Hippocampal formation (tissue), 2 donors: ENCODE data around the gene TMPRSS9.
"Not testable (repeated sequence)": the region's sequence is repeated elsewhere in the genome, so short reads cannot be mapped to it uniquely, and the experiment has no call there.

Experiments used
- DNase-seq, 2 donors: peaks; one replicate each; lab custom pipeline; 2025; lab: John Stamatoyannopoulos, UW

Gene TMPRSS9

DNA sequence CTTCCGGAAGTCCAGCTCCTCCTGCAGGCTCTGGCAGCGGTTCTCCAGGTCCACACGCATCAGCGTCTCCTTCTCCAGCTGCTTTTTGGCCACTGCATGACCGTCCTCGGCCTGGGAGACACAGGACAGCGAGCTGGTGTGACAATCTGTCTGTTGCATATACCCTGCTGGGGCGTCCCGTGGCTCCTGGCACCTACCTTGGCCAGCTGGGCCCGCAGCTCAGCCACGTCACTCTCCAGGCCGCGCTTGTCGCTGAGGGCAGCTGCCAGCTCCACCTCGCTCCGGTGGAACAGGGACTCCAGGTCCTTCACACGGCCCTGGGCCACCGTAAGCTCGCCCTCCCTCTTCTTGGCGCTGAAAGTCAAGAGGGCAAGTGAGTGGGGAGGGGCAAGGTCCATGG is 78.1 kb downstream of the TMPRSS9 start:
- no peak for DNase-seq

DNA sequence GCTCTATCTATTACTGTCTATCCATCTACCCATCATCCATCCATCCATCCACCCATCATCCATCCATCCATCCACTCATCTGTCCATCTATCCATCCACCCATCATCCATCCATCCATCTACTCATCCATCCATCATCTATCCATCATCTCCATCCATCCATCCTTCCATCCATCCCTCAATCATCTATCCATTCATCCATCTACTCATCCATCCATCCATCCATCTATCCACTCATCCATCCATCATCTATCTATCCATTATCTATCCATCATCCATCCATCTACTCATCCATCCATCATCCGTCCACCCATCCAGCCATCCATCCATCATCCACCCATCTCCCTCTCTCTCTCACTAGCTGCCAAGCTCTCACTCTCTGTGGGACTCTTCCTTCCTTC is 80.5 kb downstream of the TMPRSS9 start:
- DNase-seq = no peak

DNA sequence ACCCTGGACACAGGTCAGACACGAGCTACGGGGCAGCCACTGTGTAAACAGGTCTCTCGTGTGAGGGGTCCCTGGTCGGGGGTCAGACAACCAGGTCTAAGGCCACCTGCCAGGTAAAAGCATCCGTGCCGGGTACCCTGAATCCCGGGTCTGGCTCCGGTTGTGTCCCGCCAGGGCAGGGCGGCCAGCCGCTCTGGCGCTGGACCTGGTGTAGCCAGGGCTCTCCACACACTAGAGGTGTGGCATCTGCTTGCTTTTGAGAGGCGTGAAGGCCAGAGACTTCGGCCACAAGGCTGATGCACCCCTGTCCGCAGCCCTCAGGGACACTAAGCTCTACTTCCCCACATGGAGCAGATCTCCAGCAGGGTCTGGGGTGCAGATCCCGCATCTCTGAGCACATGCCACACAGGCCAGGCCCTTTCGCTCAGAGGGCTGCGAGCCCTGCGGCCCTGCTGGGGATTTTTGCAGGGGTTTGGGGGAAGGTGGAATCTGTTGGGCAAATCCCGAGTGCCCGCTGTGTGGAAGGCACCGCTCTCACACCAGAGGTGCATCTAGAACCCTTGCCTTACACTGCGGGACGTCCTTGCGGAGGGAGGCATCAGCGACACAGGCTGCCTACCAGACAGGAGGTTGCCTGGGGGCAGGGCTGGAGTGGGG is 81.2 kb downstream of the TMPRSS9 start:
- DNase-seq = no peak

DNA sequence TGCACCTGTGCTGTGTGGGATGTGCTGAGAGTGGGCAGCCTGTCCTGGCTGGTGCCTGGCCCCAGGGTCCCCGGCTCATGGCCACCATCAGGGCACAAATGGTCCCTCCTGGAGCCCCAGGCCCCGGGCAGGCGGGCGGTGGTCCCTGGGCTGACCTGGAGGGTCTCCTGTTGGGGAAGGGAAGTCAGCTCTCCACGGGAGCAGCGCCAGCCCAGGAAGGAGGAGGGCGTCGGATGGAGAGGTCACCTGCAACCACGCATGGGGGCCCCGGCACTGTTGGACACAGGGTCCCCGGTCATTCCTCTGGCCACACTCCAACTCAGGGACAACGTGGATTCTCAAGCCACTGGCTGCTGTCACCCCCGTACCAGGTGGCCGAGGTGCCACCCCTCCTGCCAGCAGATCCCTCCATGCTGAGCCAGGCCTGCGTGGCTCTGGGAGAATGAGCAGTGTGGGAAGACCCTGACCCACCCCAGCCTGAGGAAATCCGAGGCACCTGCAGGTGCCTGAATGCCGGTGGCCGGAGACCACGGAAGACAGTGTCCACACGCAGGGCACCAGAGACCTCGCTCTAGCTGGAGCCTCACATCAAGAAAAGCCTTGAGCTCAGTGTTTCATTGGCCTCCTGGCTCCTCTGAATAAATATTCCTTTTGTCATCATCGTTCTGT is 83.2 kb downstream of the TMPRSS9 start:
- no peak for DNase-seq

DNA sequence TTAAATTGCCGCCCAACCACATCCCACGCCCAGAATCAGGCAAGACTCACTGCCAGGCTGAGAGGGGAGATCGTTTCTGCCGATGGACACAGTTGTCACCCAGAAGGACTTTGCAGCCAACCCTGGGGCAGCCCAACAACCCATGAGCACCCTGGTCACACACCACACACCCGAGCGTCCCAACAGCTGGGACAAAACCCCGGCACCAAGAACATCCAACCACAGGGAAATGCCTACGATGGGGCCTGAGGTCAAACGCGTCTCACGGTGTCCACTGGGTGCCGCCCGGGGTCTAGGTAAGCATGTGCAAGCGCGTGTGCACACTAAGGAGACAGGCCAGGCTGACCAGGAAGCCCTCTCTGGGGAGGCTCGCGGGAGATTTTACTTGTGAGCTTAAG is 83.7 kb downstream of the TMPRSS9 start:
- no peak for DNase-seq

DNA sequence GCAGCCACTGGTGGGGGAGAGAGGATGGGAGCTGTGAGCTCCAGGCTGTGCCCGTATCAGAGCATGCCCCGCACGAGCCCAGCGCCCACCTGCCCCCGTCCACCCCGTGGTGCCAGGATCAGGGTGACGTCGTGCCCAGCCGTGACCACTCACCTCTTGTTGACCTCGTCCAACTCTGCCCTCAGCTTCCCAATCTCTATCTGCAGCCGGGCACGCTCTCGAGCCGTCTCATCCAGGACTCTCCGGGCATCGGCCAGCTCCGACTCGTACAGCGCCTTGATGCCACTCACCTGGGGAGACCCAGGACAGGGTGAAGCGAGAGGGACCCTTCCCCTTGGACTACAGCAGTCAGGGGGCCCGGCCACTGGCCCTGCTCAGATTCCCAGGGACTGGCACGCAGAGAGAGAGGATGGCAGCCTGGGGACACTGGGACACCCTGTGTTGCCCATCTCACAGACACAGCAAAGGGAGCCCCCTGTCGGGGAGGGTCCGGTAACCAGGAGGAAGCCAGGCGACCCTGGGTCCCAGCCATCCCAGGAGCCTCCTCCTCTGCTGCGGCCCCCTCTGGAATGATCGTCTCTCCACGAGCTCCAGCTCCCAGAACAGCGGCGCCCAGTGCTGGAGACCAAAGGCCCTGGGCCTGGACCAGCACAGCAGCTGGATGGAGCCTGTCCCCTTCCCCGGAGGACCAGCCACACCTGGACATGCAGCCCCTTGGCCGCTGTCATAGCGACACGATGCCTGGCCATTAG is 84.4 kb downstream of the TMPRSS9 start:
- DNase-seq = no peak

DNA sequence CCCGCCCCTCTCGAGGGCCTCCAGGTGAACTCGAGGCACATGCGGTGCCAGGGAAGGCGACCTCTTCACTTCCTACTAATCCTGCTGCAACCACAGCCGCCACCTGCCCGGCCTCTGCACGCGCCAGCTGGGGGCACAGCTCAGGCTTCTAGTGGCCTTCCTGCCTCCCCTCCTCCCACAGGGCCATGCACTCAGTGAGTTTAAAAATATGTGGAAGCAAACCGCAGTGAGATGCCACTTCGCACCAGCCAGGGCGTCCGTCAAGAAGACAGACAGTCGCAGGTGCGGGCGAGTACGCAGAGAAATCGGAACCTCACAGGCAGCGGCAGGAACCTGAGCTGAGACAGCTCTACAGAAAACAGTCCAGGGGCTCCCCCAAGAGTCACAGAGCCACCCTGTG is 86.3 kb downstream of the TMPRSS9 start:
- no peak for DNase-seq

DNA sequence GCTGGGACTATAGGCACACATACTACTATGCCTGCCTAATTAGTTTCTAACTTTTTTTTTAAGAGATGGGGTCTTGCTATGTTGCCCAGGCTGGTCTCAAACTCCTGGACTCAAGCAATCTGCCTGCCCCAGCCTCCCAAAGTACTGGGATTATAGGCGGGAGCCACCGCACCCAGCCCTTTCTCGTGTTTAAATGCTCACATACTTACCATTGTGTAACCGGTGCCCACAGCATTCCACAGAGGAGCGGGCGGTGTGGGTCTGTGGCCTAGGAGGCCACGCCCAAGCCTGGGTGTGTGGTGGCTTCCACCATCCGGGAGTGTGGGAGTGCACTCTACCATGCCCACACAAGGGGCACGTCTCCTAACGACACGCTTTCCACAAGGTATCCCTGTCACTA is 89.0 kb downstream of the TMPRSS9 start:
- DNase-seq = no peak

DNA sequence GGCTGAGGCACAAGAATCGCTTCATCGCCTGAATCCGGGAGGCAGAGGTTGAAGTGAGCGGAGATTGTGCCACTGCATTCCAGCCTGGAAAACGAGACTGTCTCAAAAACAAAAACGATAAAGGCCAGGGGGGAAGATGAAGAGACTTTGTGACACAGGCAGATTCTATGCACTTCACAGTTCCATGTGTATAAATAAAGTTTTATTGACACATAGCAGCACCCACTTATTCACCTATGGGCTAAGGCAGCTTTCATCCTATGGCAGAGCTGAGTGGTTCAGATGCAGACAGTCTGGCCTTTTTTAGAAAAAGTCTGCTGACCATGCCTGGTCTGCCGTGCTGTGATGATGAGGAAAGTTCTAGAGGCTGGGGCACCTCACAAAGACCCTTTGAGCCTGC is 91.1 kb downstream of the TMPRSS9 start:
- no peak for DNase-seq

DNA sequence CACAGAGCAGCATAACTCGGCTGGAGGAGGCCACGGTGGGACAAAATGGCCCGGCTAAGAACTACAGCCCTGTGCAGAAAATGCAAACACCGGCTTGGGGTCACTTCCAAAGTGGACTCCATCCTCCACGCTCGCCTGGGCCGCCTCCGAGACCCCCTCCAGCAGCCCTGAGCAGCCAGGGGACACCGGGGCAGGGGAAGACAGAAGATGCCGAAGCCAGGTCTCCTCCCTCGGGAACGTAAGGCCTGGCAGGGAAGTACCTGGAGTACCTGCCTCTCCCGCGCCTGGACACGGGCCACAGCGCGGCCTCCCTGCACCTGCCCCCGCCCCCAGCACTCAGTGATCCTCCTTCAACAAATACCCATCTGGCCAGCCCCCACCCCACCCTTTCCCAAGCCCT is 91.7 kb downstream of the TMPRSS9 start:
- DNase-seq = no peak

DNA sequence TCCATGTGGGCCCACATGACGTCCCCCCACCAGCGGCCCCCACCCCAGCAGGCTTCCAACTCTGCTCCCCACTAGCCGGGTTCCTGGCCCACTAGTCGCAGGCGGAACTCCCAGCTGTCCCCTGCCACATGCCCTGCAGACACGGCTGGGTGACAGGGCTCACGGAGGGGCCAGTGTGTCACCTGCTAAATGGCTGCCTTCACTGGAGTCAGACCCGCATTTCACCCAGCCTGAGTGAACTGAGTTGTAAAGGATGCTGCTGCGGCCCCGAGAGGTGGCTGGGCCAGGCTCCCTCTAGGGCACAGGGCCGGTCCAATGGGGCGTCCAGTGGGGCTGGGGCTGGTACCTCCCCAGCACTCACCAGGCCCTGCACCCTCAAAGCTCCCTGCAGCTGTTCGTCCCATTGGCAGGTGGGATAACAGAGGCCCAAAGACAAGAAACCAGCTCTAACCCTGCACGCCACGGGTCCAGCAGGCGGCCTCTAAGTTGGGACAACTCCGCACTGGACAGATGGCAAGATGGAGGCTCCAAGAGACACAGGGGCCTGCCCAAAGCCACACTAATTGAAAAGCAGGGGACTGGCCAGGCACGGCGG is 93.5 kb downstream of the TMPRSS9 start:
- DNase-seq = no peak

DNA sequence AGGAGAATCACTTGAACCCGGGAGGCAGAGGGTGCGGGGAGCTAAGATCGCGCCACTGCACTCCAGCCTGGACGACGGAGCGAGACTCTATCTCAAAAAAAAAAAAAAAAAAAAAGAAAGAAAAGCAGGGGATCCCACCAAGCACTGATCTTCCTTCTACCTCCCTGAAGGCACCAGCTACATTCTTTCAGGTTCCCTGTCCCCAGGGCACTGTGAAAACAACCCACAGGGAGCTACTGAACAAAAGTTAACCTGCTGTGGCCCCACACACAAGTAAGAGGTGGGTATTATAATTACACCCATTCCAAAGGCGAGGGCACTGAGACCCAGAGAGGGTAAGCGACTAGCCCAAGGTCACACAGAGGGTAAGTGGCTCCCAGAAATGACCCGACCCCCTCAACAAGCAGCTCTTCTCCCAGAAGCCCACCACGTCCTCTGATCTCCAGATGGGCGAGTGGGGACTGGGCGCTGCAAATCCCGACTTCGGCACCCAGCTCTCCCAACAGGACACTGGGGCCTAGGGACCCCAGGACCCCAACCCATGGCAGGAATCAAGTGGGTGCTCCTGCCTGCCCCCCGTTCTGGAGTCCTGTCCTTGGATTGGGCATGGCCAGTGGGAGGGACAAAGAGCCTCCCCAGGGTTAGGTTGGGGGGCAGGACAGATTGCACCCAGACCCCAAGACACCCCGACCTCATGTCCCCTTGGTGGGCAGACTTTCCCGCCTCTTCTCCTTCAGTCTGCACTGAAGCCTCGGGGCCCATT is 94.3 kb downstream of the TMPRSS9 start:
- DNase-seq = no peak

DNA sequence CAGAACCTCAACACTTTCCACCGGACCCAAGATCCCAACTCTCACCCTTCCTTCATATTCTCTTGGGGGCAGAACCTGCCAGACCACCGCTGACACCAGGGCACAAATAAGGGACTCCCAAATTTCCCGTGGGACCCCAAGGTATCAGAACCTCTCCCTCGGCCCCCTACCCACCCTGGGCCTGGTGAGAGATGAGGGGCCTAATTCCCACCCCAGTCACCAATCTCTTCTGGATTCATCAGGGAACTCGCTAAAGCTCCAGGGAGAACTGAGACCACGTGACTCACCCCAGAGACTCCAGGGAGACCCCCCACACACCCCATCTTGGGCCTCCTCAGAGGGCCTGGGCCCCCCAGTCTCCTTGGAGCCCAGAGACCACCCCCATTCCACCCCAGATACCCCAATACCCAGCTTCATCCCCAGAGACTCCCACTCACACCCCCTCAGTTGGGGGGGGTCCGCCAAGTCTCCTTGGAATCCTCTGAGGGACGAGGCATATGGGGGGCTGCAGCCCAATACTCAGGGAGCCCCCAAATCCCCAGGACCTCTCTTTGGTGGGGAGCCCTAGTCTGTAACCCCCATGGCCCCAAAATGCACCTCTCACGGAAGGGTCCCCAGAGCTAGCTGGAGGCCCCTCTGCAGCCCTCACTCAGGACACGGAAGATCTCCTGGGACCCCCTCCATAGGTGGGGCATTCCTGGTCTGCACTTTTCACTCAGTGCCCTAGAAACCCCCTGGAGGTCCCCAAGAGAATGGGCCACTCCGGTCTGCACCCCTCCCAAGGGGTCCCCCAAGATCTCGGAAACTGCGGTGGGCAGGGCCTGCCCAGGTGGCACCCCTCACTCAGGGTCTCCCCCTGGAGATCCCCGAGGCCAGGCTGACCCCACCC is 95.1 kb downstream of the TMPRSS9 start:
- DNase-seq = no peak

DNA sequence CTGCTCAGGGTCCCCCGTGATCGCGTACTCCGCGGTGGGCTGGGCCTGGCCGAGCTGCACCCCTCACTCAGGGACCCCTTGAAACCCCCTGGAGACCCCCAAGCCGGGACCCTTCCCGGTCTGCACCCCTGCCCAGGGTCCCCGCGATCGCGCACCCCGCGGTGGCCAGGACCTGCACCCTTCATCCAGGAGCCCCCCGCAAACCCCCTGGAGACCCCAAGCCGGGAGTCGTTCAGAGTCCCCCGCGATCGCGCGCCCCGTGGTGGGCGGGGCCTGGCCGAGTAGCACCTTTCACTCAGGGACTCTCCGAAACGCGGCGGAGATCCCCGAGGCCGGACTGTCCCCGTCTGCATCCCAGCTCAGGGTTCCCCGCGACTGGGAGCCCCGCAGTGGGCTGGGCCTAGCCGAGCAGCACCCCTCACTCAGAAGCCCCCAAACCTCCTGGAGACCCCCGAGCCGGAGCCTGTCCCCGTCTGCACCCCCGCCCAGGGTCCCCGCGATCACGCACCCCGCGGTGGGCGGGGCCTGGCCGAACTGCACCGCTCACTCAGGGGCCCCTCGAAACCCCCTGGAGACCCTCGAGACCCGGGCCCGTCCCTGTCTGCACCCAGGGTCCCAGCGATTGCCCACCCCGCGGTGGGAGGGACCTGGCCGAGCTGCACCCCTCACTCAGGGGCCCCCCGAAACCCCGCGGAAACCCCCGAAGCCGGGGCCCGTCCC is 95.9 kb downstream of the TMPRSS9 start:
- no peak for DNase-seq

DNA sequence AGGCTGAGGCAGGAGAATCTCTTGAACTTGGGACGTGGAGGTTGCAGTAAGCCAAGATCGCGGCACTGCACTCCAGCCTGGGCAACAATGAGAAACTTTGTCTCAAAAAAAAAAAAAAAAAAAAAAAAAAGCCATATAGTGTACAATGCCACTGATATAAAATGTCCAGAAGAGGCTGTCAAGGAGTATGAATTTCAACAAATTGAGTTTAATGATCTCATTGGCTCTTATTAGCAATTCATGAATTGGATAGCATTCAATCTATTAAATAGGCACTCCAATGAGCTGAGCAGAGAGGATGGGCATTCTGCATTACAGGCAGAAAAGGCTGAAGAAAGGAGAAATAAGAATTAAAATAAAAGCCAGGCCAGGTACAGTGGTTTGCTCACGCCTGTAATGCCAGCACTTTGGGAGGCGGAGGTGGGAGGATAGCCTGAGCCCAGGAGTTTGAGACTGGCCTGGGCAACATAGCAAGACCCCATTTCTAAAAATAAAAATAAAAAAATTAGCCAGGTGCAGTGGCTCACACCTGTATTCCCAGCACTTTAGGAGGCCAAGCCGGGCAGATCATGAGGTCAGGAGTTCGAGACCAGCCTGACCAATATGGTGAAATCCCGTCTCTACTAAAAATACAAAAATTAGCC is 97.5 kb downstream of the TMPRSS9 start:
- no peak for DNase-seq

DNA sequence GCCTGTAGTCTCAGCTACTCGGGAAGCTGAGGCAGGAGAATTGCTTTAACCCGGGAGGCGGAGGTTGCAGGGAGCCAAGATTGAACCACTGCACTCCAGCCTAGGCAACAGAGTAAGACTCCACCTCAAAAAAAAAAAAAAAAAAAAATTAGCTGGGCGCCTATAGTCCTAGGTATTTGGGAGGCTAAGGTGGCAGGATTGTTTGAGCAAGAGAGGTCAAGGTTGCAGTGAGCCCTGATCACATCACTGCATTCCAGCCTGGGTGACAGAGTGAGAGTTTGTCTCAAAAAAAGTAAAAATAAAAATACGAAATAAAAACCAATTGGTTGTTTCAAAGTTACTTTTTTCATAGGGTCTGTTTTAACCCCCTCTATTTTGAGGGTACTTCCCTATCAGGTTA is 98.0 kb downstream of the TMPRSS9 start:
- no peak for DNase-seq

DNA sequence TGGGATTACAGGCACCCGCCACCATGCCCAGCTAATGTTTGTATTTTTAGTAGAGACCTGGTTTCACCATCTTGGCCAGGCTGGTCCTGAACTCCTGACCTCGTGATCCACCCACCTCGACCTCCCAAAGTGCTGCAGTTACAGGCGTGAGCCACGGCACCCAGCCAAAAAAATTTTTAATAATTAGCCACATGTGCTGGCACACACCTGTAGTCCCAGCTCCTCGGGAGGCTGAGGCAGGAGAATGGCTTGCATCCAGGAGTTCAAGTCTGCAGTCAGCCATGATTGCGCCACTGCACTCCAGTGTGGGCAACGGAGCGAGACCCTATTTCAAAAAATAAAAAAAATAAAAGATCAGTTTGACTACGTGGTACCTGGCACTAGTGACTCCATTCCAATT is 98.7 kb downstream of the TMPRSS9 start:
- not testable (repeated sequence) for DNase-seq

DNA sequence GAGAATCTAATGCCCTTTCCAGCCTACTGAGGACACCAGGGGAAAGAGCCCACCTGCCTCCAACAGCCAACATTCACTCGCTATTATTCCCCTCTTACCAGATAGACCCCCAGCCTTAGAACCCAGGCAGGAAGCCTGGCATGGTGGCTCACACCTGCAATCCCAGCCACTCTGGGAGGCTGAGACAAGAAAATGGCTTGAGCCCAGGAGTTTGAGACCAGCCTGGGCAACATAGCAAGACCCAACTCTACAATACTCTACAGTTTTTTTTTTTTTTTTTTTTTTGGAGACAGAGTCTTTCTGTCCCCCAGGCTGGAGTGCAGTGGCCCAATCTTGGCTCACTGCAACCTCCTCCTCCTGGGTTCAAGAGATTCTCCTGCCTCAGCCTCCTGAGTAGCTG is 100.2 kb downstream of the TMPRSS9 start:
- DNase-seq = no peak

DNA sequence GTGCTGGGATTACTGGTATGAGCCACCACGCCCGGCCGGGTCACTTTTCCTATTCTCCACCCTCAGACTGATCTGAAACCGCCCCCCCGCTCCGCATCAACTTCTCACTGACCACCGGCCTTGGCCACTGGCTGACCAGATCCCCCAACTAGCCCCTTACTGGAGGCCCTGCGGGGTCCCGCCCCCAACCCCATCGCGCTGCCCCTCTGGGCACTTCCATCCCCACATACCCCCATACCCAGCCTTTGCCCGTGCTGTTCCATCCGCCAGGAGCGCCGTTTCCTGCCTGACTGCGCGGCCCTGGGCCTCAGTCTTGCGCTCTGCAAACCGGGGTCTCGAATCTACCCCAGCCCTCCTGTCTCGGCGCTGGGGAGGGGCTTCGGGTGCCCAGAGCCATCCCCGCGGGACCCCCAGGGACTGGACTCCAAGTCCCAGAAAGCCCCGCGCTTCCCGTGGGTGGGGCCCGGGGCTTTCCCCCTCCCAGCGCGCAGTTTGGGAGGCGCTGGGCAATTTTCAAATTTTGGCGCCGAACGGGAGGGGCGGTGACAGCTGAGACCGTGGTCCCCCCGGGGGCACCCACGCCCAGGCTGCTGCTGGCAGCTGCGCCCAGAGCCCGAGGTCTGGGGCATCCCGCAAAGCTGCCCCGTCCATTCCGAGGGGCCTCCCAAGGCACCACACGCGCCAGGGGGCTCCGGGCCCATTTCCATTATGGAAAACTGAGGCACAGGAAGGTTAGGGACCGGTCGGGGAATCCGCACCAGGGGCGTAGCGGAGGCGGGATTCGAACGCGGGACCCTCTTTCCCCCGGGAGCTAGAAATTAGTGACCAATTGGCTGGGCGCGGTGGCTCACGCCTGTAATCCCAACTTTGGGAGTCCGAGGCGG is 101.9 kb downstream of the TMPRSS9 start:
- DNase-seq = peak in 1 of 2 donors; percentile 16
